ENCODE data around the gene ASGR2.

GRCh38 chr17:7133916-7134315 lies 19.3 kb upstream of the ASGR2 start:
- TF ChIP-seq CTCF (IDR thresholded peaks at IDR 0.05) (no peak), POLR2A (IDR thresholded peaks at IDR 0.05) (no peak)

All from testis (tissue), 2 donors.